ENCODE data around the gene GNA15.

DNA sequence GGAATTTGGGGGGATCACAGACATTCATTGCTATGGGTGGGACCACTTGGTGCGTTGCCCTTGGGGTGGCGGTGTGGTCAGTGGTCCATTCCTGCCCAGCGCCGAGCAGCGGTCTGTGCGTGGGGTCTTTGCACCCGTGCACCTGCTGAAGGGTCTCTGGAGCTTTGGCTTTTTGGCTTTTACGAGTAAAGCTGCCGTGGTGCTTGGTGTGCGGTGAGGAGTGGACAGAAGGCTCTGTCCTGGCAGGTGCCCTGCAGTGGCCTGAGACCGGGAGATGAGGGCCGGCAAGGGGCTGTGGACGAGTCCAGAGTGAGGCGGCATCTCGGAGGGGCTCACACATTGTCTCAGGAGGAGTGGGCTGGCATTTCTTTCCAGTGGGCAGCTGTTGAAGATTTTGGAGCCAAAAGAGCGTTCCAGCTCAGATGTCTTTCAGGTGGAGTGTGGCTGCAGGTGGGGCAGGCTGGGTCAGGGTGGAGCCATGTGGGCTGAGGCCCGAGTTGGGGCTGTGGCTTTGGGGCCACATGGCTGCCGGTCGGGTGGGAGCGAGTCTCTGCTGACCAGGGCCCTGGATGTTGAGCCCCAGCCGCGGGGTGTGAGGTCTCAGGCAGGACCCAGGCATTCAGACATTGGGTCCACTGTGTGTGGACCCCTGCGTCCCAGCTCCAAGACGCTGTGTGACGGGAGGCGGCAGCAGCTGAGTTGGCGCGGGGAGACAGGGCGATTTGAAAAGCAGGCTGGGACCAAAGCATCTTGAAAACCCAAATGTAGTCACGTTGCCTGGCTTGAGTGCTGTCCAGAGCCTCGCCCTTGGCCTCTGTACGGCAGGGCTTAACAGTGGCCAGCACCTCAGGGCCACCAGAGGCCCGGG is 30.0 kb upstream of the GNA15 start:
- TF ChIP-seq ZNF138 (tag by site-specific recombination; IDR thresholded peaks at IDR 0.05; ENCODE audit: borderline replicate concordance), result no peak
- TF ChIP-seq ZNF561 (tag by site-specific recombination; IDR thresholded peaks at IDR 0.05; ENCODE audit: borderline replicate concordance), result no peak
- no peak for TF ChIP-seq ZNF510 (tag by site-specific recombination; IDR thresholded peaks at IDR 0.05; ENCODE audit: insufficient replicate concordance)
- no peak for TF ChIP-seq ZFP3 (tag by site-specific recombination; IDR thresholded peaks at IDR 0.05; ENCODE audit: low read depth)
- TF ChIP-seq ZBTB20 (tag by site-specific recombination; IDR thresholded peaks at IDR 0.05), result no peak
- TF ChIP-seq CTCF (tag by site-specific recombination; IDR thresholded peaks at IDR 0.05), result no peak
- TF ChIP-seq ZNF670 (tag by site-specific recombination; IDR thresholded peaks at IDR 0.05; ENCODE audit: low read depth), result no peak
- no peak for TF ChIP-seq ZNF335 (tag by site-specific recombination; conservative IDR thresholded peaks at IDR 0.05)
- no peak for TF ChIP-seq ZNF544 (tag by site-specific recombination; IDR thresholded peaks at IDR 0.05)
- TF ChIP-seq ZNF239 (tag by site-specific recombination; IDR thresholded peaks at IDR 0.05), result no peak
- no peak for TF ChIP-seq ZBTB48 (tag by site-specific recombination; IDR thresholded peaks at IDR 0.05)
- TF ChIP-seq, protein P1, sequence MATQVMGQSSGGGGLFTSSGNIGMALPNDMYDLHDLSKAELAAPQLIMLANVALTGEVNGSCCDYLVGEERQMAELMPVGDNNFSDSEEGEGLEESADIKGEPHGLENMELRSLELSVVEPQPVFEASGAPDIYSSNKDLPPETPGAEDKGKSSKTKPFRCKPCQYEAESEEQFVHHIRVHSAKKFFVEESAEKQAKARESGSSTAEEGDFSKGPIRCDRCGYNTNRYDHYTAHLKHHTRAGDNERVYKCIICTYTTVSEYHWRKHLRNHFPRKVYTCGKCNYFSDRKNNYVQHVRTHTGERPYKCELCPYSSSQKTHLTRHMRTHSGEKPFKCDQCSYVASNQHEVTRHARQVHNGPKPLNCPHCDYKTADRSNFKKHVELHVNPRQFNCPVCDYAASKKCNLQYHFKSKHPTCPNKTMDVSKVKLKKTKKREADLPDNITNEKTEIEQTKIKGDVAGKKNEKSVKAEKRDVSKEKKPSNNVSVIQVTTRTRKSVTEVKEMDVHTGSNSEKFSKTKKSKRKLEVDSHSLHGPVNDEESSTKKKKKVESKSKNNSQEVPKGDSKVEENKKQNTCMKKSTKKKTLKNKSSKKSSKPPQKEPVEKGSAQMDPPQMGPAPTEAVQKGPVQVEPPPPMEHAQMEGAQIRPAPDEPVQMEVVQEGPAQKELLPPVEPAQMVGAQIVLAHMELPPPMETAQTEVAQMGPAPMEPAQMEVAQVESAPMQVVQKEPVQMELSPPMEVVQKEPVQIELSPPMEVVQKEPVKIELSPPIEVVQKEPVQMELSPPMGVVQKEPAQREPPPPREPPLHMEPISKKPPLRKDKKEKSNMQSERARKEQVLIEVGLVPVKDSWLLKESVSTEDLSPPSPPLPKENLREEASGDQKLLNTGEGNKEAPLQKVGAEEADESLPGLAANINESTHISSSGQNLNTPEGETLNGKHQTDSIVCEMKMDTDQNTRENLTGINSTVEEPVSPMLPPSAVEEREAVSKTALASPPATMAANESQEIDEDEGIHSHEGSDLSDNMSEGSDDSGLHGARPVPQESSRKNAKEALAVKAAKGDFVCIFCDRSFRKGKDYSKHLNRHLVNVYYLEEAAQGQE (tag by site-specific recombination; IDR thresholded peaks at IDR 0.05), result no peak
- TF ChIP-seq, protein P2, sequence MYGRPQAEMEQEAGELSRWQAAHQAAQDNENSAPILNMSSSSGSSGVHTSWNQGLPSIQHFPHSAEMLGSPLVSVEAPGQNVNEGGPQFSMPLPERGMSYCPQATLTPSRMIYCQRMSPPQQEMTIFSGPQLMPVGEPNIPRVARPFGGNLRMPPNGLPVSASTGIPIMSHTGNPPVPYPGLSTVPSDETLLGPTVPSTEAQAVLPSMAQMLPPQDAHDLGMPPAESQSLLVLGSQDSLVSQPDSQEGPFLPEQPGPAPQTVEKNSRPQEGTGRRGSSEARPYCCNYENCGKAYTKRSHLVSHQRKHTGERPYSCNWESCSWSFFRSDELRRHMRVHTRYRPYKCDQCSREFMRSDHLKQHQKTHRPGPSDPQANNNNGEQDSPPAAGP (tag by site-specific recombination; IDR thresholded peaks at IDR 0.05), result no peak
